ENCODE data around the gene KIRREL3. TPM values are rescaled to one million over a fixed set of nuclear protein-coding genes. Genes with fewer than 3 reads are reported as not detected.

The KIRREL3 gene
- total and polyA plus RNA-seq, 9 of the 15 experiments (the other 6 are each of a cell fraction or from before 2014, with no cell fraction given): 0.04 to 0.10 TPM; not detected in 7

DNA sequence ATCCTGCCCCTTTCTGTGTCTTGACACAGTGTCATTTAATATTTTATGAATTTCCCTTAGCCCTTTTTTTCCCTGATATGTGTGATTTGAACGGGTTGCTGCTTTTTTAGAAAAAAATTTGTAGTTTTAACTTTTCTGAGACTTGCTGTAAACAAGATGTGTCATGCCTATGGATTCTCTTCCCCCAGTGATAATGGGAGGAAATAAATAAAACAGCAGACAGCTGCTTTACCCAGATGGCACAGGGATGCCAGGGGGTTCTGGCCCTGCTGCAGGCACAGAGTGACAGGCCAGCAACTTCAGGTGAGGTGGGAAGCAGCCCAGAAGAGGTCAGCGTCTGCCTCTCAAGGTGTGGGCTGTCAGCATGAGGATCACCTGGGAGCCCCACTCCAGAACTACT is 266.9 kb downstream of the KIRREL3 start:
- Histone ChIP-seq H4K20me1 (replicated peaks; ENCODE audit: control insufficient read depth, insufficient read depth, low read length) (no peaks in the 10 kb centered on the region), H3K9me3 (replicated peaks; ENCODE audit: control insufficient read depth, insufficient read depth, low read depth, low read length) (no peaks in the 10 kb centered on the region), H3K4me2 (ENCODE audit: insufficient read depth, low read length) (no peak overlapping the region), H3K9ac (ENCODE audit: insufficient read depth in 1 of 2, low read depth in 2 of 2, low read length in 2 of 2) (no peak overlapping the region), H3K4me3 (no peak overlapping the region), H3K27ac (ENCODE audit: extremely low read depth, low read depth, low read length) (no peak overlapping the region), H3K79me2 (ENCODE audit: control insufficient read depth, insufficient read depth, low read length) (no peaks in the 10 kb centered on the region), H3K9me1 (ENCODE audit: control insufficient read depth, insufficient read depth, low read length) (no peaks in the 10 kb centered on the region), H3K27me3 (ENCODE audit: control insufficient read depth in 2 of 2, insufficient read depth in 2 of 2, low read length in 2 of 2) (peaks cover 2 to 17% of the 10 kb centered on the region in 2 experiments; a peak in 1 of 5 replicates), H3K36me3 (ENCODE audit: control insufficient read depth, insufficient read depth, low read length) (no peaks in the 10 kb centered on the region), H3K4me1 (replicated peaks in 1 of 2; ENCODE audit: control insufficient read depth in 2 of 2, insufficient read depth in 2 of 2, low read length in 2 of 2) (no peaks in the 10 kb centered on the region), H2AFZ (ENCODE audit: low read depth, low read length) (no peak overlapping the region)
- FAIRE-seq (no peak), ATAC-seq (no peak), DNase-seq (ENCODE audit: extremely low read depth in 1 of 4, low spot score in 3 of 4) (no peak)
- intact Hi-C loops (cut with micrococcal nuclease) (no loop called here), in situ Hi-C loops (cut with MboI) (no loop called here)
- CTCF ChIA-PET (ENCODE audit: low intra/inter-chr PET ratio): no interaction called here
- TF ChIP-seq HDAC1 (IDR thresholded peaks at IDR 0.05): no peak
- TF ChIP-seq TAF1 (IDR thresholded peaks at IDR 0.05; ENCODE audit: control insufficient read depth, extremely low read depth, insufficient read depth, low read length, severe bottlenecking): no peak
- TF ChIP-seq, protein P1, sequence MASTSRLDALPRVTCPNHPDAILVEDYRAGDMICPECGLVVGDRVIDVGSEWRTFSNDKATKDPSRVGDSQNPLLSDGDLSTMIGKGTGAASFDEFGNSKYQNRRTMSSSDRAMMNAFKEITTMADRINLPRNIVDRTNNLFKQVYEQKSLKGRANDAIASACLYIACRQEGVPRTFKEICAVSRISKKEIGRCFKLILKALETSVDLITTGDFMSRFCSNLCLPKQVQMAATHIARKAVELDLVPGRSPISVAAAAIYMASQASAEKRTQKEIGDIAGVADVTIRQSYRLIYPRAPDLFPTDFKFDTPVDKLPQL (IDR thresholded peaks at IDR 0.05; ENCODE audit: extremely low read depth, insufficient read length): no peak
- no peak for TF ChIP-seq PRMT5 (CRISPR knock-in tag; IDR thresholded peaks at IDR 0.05)
- no peak for TF ChIP-seq MED1 (CRISPR knock-in tag; IDR thresholded peaks at IDR 0.05; ENCODE audit: borderline replicate concordance)
- no peak for TF ChIP-seq ZNF23 (CRISPR knock-in tag; IDR thresholded peaks at IDR 0.05)
- TF ChIP-seq SMARCE1 (IDR thresholded peaks at IDR 0.05): no peak
- TF ChIP-seq SMARCA5 (IDR thresholded peaks at IDR 0.05): no peak
- BruUV-seq (replicated peaks): no TSS peak
- POLR2A ChIA-PET: interaction anchor here (0.6 to 1.5 kb wide), 3 partner anchors 13 to 22 kb away, joined by 3 to 4 read pairs (median 3); no protein-coding TSS in a partner anchor
- WGBS (ENCODE audit: insufficient coverage, low coverage, missing lambda C conversion rate): 0% methylated on average over 2 of the region's 2 CpGs

Data from K562 (cell line).